ENCODE measurements around the gene XRCC3.

The XRCC3 gene

DNA sequence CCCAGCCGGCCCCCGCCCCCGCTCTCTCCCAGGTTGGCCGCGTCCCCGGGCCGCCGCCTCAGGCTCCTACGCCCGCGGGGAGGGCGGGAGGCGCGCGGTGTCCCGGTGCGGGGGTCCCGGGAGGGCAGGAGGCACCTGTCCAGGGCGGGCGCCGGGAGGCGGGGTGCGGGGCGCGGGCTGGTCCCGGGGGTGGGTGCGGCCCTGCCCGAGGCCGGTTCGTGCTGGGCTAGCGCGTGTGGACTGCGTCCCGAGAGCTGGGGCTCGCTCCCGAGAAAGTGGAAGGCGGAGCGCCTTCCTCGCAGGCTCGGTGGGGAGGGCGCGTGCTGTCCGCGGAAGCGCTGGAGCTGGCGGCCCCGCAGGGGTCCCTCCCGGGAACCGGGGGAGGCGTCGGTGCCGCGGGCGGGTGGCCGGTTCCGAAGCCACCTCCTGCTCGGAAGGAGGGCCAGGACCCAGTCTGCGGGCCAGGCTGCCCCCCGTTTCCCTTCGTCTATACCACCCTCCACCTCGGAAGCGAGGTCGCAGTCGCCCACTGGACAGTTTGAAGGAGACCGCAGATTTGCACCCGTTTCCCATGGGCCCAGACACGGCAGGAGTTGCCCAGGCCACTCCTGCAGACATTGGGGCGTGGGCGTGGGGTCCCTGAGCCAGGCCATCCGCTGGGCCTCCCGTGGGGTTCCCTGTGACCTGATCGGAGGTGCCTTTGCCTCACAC is 995 bp upstream of the XRCC3 start (continued):
- no peak for TF ChIP-seq ZNF350 (tag by site-specific recombination; IDR thresholded peaks at IDR 0.05)
- no peak for TF ChIP-seq ZNF776 (tag by site-specific recombination; IDR thresholded peaks at IDR 0.05; ENCODE audit: borderline replicate concordance)

DNA sequence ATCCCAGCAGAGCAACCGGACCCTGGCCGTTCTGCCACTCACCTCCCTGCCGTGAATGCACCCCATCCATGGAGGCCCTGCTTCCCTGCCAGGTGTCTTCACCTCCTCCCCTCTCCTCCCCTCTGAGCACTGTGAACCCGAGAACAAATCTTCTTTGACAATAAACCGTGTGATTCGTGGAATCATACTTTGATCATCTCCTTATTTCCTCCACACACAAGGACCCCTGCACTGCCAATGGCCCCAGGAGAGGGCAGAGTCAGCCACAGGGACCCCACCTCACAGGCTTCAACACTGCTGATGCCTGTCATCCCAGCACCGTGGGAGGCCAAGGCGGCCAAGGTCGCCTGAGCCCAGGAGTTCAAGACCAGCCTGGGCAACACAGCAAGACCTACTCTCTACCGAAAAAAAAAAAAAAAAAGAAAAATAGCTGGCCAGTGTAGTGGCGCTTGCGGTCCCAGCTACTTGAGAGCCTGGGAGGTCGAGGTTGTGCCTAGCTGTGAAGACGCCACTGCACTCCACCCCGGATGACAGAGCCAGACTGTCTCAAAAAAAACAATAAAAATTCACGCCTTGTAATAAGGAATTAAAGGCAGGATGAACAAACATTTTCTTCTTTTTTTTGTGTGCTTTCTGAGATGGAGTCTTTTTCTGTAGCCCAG is 1.1 kb downstream of the XRCC3 start:
- peak overlapping the region; percentile 69 for H3K4me3 ChIP-seq (ENCODE audit: low read depth, low read length)
- no peaks in the 10 kb centered on the region for H3K9me3 ChIP-seq (ENCODE audit: control insufficient read depth, insufficient read depth, low read depth, low read length)
- ChIA-PET CTCF (no interaction called here), POLR2A (interaction anchor here (0.7 to 4.0 kb wide), 2 partner anchors 13 to 107 kb away, joined by 3 to 31 read pairs; no protein-coding TSS in a partner anchor)
- H3K36me3 ChIP-seq (ENCODE audit: control insufficient read depth in 2 of 2, insufficient read depth in 1 of 2, low read length in 2 of 2), result peaks cover 11 to 53% of the 10 kb centered on the region in 2 experiments; a peak in 2 of 3 replicates
- peak overlapping the region; percentile 96; the same call in 1 of the 2 replicates for H3K27ac ChIP-seq (ENCODE audit: extremely low read depth, low read depth, low read length)
- peaks cover 12% of the 10 kb centered on the region for H3K4me1 ChIP-seq (ENCODE audit: control insufficient read depth, insufficient read depth, low read length)
- TF ChIP-seq TSHZ1 (tag by site-specific recombination; IDR thresholded peaks at IDR 0.05; ENCODE audit: borderline replicate concordance), result no peak
- TF ChIP-seq ZIC2 (tag by site-specific recombination; IDR thresholded peaks at IDR 0.05), result peak; percentile 98
- 0 out of 2 replicates have a peak, but pooled peaks have one; percentile 5 for TF ChIP-seq ZBTB48 (tag by site-specific recombination; IDR thresholded peaks at IDR 0.05)
- peak; percentile 70; the same call in 1 of the 2 replicates for TF ChIP-seq ZNF335 (tag by site-specific recombination; conservative IDR thresholded peaks at IDR 0.05)
- no peak for TF ChIP-seq ZNF530 (tag by site-specific recombination; IDR thresholded peaks at IDR 0.05; ENCODE audit: low read depth)
- TF ChIP-seq ZNF394 (tag by site-specific recombination; IDR thresholded peaks at IDR 0.05; ENCODE audit: borderline replicate concordance), result 0 out of 2 replicates have a peak, but pooled peaks have one; percentile 10
- peak; percentile 75 for TF ChIP-seq GLIS1 (tag by site-specific recombination; IDR thresholded peaks at IDR 0.05)
- no peak for TF ChIP-seq GLI4 (tag by site-specific recombination; IDR thresholded peaks at IDR 0.05)
- peak; percentile 52 for TF ChIP-seq GLIS2 (tag by site-specific recombination; IDR thresholded peaks at IDR 0.05)

- H3K4me3 ChIP-seq (ENCODE audit: low read depth, low read length), result no peak overlapping the region
- H3K27ac ChIP-seq (ENCODE audit: extremely low read depth, low read depth, low read length), result peak overlapping the region; percentile 19; the same call in 1 of the 2 replicates
- ChIA-PET POLR2A (interaction anchor here (4.0 kb wide), 1 partner anchor 13 kb away, joined by 31 read pairs; no protein-coding TSS in a partner anchor), CTCF (interaction anchor here (0.5 to 1.1 kb wide), 2 partner anchors 79 to 141 kb away, joined by 3 to 4 read pairs; no protein-coding TSS in a partner anchor)
- H3K4me1 ChIP-seq (ENCODE audit: control insufficient read depth, insufficient read depth, low read length), result peaks cover 9% of the 10 kb centered on the region
- H3K36me3 ChIP-seq (ENCODE audit: control insufficient read depth in 2 of 2, insufficient read depth in 1 of 2, low read length in 2 of 2), result peaks cover 10 to 60% of the 10 kb centered on the region in 2 experiments
- TF ChIP-seq ZNF19 (tag by site-specific recombination; IDR thresholded peaks at IDR 0.05; ENCODE audit: low read depth) (no peak), ZNF18 (tag by site-specific recombination; IDR thresholded peaks at IDR 0.05) (0 out of 2 replicates have a peak, but pooled peaks have one; percentile 47), ZNF600 (tag by site-specific recombination; IDR thresholded peaks at IDR 0.05) (peak; percentile 15; the same call in 1 of the 2 replicates), ZBTB6 (tag by site-specific recombination; IDR thresholded peaks at IDR 0.05) (peak; percentile 74; the same call in 1 of the 2 replicates), SCRT2 (tag by site-specific recombination; IDR thresholded peaks at IDR 0.05) (0 out of 2 replicates have a peak, but pooled peaks have one; percentile 23), ZBTB48 (tag by site-specific recombination; IDR thresholded peaks at IDR 0.05) (peak; percentile 61), SETDB1 (IDR thresholded peaks at IDR 0.05; ENCODE audit: insufficient read length, low read length) (no peak), ZBTB10 (tag by site-specific recombination; IDR thresholded peaks at IDR 0.05) (no peak), ZNF548 (tag by site-specific recombination; IDR thresholded peaks at IDR 0.05) (no peak)
- H3K9me3 ChIP-seq (ENCODE audit: control insufficient read depth, insufficient read depth, low read depth, low read length), result no peaks in the 10 kb centered on the region
Measured at GRCh38 chr14:103713304-103714062, 1.8 kb downstream of the XRCC3 start.

Measured in HEK293 (cell line).